ENCODE results near the gene PACS2.

PACS2 gene

DNA sequence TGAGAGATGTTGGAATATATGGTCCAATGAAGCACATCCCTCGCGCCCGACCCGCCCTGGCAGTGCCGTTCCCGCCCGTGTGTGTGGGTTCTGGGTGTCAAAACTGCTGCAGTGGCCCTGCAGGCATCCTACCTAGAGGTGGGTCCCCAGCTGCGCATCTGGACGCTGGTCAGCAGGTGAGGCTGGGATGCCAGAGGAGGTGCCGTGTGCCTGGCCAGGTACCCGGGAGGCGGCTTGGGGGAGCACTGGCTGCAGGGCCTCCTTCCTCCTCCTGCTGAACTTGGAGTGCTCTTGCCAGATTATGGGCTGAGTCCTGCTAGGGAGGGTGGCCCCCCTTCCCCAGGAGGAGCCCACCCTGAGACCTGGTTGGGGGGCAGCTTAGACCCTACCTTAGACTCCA, 110.3 kb downstream of the PACS2 start:
- Histone ChIP-seq H3K9me2 (replicated peaks; ENCODE audit: low read depth, low read length) (no peaks in the 10 kb centered on the region), H3K4me3 (ENCODE audit: low read length, poor library complexity, severe bottlenecking) (no peak overlapping the region), H3K4me1 (ENCODE audit: insufficient read depth, low read length, poor library complexity, severe bottlenecking) (peaks cover 25% of the 10 kb centered on the region), H3K9ac (ENCODE audit: low read depth, low read length, poor library complexity, severe bottlenecking) (no peak overlapping the region), H3F3A (ENCODE audit: low read depth) (no peaks in the 10 kb centered on the region), H3K27me3 (ENCODE audit: insufficient read depth, low read length, poor library complexity, severe bottlenecking) (no peaks in the 10 kb centered on the region), H2AFZ (ENCODE audit: low read length) (no peak overlapping the region), H4K20me1 (ENCODE audit: insufficient read depth, low read length, poor library complexity, severe bottlenecking) (peaks cover 80% of the 10 kb centered on the region), H3K4me2 (ENCODE audit: low read depth, low read length, poor library complexity, severe bottlenecking) (no peak overlapping the region), H3K9me3 (ENCODE audit: insufficient read depth, low read depth, low read length) (no peaks in the 10 kb centered on the region), H3K36me3 (ENCODE audit: insufficient read depth, low read length) (peaks cover 3% of the 10 kb centered on the region; the same call in 1 of the 2 replicates), H3K79me2 (ENCODE audit: insufficient read depth, low read length) (peaks cover 92% of the 10 kb centered on the region)
- TF ChIP-seq EZH2phosphoT487 (IDR thresholded peaks at IDR 0.05; ENCODE audit: borderline replicate concordance) = no peak
- TF ChIP-seq, protein P1, sequence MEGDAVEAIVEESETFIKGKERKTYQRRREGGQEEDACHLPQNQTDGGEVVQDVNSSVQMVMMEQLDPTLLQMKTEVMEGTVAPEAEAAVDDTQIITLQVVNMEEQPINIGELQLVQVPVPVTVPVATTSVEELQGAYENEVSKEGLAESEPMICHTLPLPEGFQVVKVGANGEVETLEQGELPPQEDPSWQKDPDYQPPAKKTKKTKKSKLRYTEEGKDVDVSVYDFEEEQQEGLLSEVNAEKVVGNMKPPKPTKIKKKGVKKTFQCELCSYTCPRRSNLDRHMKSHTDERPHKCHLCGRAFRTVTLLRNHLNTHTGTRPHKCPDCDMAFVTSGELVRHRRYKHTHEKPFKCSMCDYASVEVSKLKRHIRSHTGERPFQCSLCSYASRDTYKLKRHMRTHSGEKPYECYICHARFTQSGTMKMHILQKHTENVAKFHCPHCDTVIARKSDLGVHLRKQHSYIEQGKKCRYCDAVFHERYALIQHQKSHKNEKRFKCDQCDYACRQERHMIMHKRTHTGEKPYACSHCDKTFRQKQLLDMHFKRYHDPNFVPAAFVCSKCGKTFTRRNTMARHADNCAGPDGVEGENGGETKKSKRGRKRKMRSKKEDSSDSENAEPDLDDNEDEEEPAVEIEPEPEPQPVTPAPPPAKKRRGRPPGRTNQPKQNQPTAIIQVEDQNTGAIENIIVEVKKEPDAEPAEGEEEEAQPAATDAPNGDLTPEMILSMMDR (conservative IDR thresholded peaks at IDR 0.05; ENCODE audit: low read length) = no peak

DNA sequence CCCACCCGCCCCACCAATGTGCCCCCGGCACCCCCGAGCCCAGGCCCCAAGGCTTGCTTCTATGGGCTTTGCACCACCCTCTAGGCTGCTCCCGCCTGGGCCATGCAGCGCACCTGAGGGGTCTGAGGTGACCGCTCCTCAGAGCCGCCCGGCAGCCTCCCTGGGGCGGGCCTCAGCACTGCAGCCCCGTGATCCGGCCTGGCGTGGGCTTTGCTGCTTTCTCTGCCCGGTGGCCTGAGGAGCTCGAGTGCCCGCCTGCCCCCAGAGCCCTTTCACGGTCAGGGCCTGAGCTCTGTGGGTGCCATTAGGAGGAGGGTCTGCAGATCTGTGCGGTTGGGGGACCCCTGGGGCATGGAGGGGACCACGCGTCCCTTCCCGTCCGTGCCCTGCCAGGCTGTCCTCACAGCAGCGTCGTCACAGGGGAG, 111.3 kb downstream of the PACS2 start:
- no peaks in the 10 kb centered on the region for H3K27me3 ChIP-seq (ENCODE audit: insufficient read depth, low read length, poor library complexity, severe bottlenecking)
- TF ChIP-seq EZH2phosphoT487 (IDR thresholded peaks at IDR 0.05; ENCODE audit: borderline replicate concordance) = no peak
- TF ChIP-seq, protein P1 (conservative IDR thresholded peaks at IDR 0.05; ENCODE audit: low read length) = no peak
- H2AFZ ChIP-seq (ENCODE audit: low read length) = no peak overlapping the region
- no peak overlapping the region for H3K4me2 ChIP-seq (ENCODE audit: low read depth, low read length, poor library complexity, severe bottlenecking)
- peaks cover 84% of the 10 kb centered on the region for H4K20me1 ChIP-seq (ENCODE audit: insufficient read depth, low read length, poor library complexity, severe bottlenecking)
- H3K36me3 ChIP-seq (ENCODE audit: insufficient read depth, low read length) = peaks cover 11% of the 10 kb centered on the region; the same call in 1 of the 2 replicates
- no peaks in the 10 kb centered on the region for H3K9me3 ChIP-seq (ENCODE audit: insufficient read depth, low read depth, low read length)
- H3F3A ChIP-seq (ENCODE audit: low read depth) = no peaks in the 10 kb centered on the region
- no peak overlapping the region for H3K9ac ChIP-seq (ENCODE audit: low read depth, low read length, poor library complexity, severe bottlenecking)
- H3K9me2 ChIP-seq (replicated peaks; ENCODE audit: low read depth, low read length) = no peaks in the 10 kb centered on the region
- H3K4me1 ChIP-seq (ENCODE audit: insufficient read depth, low read length, poor library complexity, severe bottlenecking) = peaks cover 25% of the 10 kb centered on the region
- H3K79me2 ChIP-seq (ENCODE audit: insufficient read depth, low read length) = peaks cover 95% of the 10 kb centered on the region
- H3K4me3 ChIP-seq (ENCODE audit: low read length, poor library complexity, severe bottlenecking) = no peak overlapping the region

DNA sequence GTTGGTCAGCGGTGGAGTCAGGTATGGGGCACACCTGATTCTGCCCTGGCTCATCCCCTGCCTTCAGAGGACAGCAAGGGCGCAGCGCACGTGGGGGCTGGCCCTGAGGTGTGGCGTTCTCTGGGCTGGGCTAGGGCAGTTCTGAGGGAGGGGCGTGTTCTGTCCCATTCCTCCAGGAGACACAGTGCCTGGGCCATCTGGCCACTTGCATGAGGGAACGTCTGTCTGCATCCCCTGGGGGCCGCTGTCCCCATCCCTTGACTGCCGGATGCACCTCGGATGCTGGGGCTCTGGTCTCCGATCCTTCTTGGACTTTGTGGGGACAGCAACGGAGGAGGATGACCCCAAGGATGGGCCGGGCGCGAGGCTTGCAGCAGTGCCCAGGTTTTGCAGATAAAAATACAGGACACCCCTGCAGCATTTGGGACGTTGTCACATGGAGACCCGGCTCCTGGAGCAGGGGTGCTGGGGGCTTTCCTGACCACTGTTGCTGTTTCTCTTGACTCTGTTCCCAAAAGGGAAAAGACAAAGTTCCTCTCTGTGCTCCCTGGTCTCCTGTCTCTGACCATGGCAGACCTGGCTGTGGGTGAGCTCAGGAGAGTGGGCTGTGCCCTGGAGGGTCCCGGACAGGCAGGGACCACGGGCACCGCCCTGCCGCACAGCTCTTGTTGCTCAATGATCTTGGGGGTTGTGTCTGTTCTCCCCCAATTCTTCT, 112.0 kb downstream of the PACS2 start:
- peaks cover 95% of the 10 kb centered on the region for H3K79me2 ChIP-seq (ENCODE audit: insufficient read depth, low read length)
- H3K9me3 ChIP-seq (ENCODE audit: insufficient read depth, low read depth, low read length) = no peaks in the 10 kb centered on the region
- H3K4me1 ChIP-seq (ENCODE audit: insufficient read depth, low read length, poor library complexity, severe bottlenecking) = peaks cover 20% of the 10 kb centered on the region
- H3K36me3 ChIP-seq (ENCODE audit: insufficient read depth, low read length) = peaks cover 18% of the 10 kb centered on the region; the same call in 1 of the 2 replicates
- no peaks in the 10 kb centered on the region for H3K9me2 ChIP-seq (replicated peaks; ENCODE audit: low read depth, low read length)
- H2AFZ ChIP-seq (ENCODE audit: low read length) = no peak overlapping the region
- no peaks in the 10 kb centered on the region for H3F3A ChIP-seq (ENCODE audit: low read depth)
- H3K27me3 ChIP-seq (ENCODE audit: insufficient read depth, low read length, poor library complexity, severe bottlenecking) = no peaks in the 10 kb centered on the region
- no peak for TF ChIP-seq EZH2phosphoT487 (IDR thresholded peaks at IDR 0.05; ENCODE audit: borderline replicate concordance)
- TF ChIP-seq, protein P1 (conservative IDR thresholded peaks at IDR 0.05; ENCODE audit: low read length) = no peak
- peaks cover 77% of the 10 kb centered on the region for H4K20me1 ChIP-seq (ENCODE audit: insufficient read depth, low read length, poor library complexity, severe bottlenecking)
- no peak overlapping the region for H3K9ac ChIP-seq (ENCODE audit: low read depth, low read length, poor library complexity, severe bottlenecking)
- H3K4me3 ChIP-seq (ENCODE audit: low read length, poor library complexity, severe bottlenecking) = no peak overlapping the region
- H3K4me2 ChIP-seq (ENCODE audit: low read depth, low read length, poor library complexity, severe bottlenecking) = no peak overlapping the region
